NCI-H2107 (cell line): ENCODE results near the gene BTG1.

ENCODE experiments used
- DNase-seq: peaks from one replicate; lab custom pipeline; 2025; lab: John Stamatoyannopoulos, UW

BTG1 gene, protein sequence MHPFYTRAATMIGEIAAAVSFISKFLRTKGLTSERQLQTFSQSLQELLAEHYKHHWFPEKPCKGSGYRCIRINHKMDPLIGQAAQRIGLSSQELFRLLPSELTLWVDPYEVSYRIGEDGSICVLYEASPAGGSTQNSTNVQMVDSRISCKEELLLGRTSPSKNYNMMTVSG

DNA sequence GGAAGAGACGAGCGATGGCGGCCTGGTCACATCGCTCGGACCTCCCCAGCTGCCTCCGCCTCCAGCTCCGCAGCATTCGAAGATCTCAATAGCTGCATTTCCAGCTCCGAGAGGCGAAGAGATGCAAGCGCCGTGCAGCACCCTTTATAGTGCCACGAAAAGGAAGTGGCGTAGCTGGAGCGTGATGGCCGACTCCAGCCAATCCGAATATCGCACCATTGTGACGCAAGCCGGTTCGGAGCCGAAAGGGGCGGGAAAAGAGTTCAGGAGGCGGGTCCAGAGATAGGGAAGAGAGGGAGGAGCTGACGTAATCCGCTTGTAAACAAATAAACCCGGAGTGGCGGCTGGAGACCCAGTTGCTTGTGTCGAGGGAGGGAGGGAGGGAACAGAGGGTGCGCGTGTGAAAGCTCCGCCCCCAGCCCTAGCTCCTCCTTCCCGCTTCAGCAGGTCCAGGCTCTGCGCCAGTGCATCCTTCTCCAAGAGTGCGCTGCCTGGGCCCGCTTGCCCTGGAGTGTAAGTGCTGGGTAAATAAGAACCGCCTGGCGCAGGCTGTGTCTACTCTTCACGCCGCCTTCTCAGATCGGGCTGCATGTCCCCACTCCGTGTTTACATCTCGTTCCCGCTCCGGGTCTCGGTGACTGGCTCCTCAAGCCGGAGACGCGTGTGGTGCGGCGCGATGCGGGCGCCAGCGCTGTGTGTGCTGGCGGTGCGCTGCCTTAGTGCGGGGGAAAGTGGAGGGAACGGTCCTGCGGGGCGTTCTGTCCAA lies at the start of gene BTG1:
TSS of gene BTG1 (minus strand) at position 116 of the 766 bp plus-strand sequence. CDS start 311 bp downstream, outside the sequence.
- DNase-seq, result peak; percentile 99

DNA sequence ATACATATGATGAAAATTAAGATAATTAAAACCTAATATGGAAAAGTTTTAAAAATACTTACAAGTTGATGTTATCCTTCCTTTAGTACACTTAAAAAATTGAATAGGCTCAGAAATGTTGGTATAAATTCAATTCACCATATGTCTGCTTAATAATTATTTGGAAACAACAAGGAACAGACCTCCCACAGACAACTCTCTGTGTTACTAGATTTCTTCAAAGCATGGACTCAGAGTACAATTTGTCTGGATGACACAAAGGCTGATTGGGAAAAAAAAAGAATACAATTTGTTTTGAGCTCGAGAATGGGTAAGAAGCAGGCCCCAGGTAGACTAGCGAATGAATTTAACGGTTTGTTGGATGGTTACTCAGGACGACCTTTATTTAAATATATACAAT lies 48.9 kb upstream of the BTG1 start:
- no peak for DNase-seq

DNA sequence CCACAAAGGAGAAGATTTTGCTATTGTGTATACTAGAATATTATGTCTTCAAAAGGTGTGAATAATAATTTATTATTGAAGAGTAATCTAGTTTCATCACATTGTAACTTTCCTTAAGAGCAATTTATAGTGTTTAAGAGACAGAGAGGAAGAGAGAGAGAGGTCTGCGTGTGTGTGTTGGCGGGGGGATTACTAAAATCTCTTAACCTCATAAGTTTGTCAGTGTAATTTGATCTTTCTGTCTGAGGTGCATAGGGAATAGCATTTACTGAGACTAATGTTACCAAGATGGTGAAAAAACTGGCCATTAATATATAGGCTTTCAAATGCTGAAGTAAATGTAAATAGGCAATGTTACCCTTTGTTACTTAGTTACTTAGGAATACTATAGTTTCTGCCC lies 48.2 kb upstream of the BTG1 start:
- no peak for DNase-seq

DNA sequence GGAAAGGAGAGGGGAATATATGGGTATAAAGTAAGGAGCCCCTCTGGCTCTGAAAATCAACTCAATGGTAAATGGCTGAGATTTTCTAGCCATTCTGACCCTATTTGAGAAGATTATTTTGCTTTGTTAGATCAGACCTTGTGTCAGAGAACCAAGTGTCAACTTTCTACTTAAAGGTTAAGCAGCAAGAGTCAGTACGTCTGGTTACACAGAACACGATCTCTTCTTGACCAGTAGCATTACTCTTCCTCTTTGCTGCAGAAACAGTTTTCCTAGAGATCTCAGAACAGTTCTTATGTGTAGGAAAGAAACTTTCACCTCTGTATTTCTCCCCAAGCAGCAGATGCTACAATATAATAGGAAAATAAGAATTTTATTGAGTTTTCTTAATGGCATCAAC lies 47.4 kb upstream of the BTG1 start:
- DNase-seq, result no peak

DNA sequence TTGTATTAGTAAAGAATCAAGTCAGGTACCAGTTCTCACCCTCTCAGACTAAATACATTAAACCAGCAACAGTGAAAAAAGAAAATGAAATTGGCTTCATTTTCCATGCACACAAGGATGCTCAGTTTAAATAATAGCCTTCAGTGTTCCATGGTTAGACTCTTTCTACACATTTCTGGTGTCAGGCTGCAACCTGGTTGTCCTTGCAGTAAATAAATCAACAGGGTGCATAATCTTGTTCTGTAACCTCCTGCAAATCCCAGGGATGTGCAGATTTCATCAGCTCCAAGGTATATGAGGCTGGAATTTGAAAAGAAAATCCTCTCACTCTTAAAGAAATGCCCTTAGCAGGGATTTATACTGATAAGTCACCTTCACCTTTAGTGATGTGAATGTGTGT lies 46.7 kb upstream of the BTG1 start:
- no peak for DNase-seq

DNA sequence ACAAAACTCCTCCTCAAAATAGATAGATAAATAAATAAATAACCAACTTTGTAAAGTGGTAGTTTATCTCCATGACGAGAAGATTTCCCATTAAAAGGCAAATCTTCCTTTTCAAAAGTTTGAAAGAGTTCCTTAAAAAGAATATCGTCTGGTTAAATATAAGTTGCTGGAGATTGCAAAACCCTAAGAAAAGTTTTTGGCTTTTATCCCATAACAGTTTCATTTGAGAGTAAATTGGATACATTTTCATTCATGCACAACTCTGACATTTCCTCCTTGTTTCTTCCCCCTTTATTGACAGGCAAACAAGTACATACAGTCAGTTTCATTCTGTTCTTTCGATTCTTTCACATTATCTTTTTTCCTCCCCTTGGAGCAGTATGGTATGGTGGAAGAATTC lies 45.4 kb upstream of the BTG1 start:
- DNase-seq, result no peak

DNA sequence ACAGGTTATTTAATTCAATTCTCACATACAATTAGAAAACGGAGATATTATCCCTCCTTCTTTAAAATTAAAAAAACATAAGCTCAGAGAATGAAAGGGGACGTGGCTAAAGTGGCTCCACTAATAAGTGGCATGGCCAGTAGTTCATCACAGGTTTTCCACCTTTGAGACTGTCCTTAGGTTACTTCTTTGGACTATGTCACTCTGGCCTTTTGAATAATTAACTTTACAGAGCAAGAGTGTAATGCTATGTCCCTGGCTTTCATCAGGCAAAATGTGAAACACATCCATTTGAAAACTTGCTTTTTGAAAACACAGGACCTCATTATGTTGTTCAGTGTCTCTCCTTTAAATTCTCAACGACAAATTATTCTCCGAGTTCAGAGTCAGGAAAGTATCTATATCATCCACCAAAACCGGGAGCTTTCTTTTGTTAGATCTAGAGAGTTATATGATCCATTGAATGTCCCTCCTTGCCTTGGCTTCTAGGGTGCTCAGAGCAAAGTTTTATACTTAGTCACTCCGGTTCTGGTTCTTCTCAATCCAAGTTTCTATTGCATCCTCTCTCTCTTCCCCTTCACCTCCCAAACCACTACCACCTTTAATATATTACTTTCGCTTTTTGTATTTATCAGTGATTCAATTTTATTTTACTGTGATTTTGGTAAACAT lies 43.0 kb upstream of the BTG1 start:
- DNase-seq, result no peak

DNA sequence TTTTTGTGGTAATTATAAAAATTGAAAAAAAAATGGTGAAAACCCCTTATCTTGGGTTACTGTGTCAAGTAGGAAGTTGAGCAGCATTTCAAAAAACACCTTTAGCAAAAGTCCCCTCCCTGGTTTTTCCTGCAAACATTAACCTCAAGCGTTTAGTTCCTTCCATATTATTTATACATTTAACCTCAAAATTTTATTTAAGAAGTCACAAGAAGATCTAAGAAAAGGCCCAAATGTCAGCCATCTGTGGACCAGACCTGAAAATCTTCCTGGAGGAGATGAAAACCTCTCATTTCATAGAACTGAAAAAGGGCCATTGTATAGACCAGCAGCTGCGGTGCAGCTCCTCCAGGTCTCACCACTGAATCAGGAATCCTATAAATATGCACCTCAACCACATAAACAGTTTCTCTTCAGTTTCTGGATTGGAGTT lies 40.4 kb upstream of the BTG1 start:
- no peak for DNase-seq

DNA sequence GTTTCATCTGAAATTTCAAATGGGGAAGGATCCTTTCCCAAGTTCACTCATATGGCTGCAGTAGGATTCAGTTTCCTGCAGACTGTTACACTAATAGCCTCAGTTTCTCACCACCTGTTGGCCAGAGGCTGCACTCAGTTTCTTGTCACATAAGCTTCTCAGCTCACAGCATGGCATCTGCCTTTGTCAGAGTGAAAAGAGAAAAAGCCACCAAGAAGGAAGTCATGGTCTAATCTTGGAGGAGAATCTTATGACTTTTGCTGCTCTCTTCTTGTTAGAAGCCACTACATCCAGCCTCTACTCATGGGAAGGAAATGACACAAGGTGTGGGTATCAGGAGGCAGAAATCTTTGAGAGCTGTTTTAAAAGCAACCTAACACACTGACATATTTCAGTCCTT lies 39.4 kb upstream of the BTG1 start:
- DNase-seq, result no peak

DNA sequence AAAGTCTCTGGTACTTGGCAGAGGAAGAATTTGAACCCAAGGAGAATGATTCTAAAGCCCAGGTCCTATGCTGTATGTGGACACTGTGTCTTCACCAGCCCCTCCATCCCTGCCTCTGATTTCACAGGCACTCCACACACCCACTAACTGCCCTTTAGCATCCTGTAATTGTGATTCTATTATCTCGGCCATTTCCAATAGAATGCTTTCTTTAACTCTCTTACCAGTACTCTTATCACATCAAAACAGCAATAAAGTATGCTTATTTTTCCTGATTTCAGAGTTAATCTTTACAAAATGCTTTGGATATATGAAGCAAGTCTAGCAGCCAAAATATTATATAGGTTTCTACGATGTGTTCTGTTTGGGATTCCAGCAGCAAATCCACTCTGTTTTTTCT lies 37.9 kb upstream of the BTG1 start:
- no peak for DNase-seq

DNA sequence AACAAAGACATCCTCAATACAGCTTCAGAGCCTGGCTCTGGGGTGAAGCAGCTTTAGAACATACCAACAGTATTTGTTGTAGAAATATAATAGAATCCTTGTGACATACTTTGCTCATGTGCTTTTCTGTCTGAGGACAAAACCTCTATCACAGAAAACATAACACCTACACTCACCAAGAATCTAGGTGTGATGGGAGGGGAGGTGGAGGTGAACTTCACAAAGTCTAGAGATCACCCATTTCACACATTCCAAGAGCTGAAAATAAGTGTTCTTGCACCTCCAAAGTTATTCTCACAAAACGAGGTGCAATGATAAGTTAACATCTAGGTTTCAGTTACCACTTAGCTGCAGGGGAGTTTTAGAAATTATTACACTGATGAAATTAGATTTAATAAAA lies 32.7 kb upstream of the BTG1 start:
- no peak for DNase-seq

DNA sequence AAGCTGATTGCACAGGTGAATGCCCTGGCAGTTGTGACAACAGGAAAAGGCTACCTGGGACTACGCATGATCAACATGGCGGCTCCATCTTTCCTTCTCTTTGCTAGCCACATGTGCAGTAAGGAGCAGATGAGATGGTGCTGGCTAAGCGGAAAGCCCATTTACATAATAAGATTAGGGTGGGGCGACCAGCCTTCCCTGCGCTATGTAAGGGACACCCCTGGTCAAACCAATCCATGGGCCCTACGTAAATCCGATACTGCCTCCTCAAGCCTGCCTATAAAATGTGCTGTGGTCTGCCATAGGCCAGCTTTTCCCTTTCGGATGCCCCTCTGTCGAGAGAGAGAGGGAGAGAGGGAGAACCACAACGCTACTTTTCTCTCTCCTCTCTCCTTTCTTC lies 31.0 kb upstream of the BTG1 start:
- no peak for DNase-seq

DNA sequence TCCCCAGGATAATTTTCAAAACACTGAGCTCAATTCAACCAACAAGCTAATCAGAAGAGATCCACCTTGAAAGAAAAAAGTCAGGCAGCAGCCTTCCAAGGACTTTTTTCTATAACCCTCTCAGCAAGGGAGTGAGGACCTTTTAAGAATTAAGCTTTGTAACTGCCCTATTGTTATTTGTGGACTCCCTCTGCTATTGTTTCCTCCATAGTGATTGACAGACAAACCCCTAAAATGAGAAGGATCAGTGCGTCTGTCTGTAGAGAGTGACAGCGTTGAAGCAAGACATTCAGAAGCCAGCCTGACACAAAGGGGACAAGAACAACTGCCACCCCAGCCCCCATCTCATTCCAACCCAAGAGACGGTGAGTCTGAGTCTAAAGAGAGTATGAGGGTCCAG lies 30.3 kb upstream of the BTG1 start:
- DNase-seq, result no peak

DNA sequence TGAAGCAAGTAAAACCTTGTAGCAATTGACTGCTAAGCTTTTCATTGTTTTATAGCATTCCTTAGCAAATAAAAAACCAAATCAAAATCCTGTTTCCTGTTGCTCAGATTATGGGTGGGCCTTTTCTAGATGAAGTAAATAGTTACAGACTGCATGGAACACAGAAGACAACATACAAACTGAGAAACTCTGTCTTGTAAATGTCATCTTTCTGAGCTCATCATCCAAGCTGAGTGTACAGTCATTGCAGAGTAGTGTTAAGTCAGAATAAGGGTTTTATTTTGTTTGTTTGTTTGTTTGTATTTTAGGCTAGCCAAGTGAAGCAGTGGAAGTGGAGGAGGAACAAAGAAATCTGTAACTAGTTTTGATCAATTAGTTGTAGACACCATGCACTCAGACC lies 24.4 kb upstream of the BTG1 start:
- no peak for DNase-seq

DNA sequence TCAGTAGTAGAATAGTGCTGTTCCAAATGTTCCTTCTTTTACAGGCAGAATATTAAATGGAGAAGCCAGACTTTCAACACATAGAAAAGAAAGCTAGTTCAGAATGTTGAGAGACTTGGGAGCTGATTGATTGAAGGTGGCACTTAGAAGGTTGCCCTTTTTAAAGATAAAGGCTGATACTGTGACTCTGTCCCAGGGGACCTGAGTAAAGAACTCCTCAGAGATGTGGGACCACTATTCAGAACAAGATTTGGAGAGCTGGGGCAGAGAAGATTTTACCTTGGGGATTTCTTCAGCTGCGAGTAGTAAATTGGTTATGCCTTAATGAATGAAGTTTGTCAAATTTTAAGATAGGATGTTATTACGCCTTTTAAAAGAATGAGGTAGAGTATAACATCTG lies 21.4 kb upstream of the BTG1 start:
- DNase-seq, result no peak

DNA sequence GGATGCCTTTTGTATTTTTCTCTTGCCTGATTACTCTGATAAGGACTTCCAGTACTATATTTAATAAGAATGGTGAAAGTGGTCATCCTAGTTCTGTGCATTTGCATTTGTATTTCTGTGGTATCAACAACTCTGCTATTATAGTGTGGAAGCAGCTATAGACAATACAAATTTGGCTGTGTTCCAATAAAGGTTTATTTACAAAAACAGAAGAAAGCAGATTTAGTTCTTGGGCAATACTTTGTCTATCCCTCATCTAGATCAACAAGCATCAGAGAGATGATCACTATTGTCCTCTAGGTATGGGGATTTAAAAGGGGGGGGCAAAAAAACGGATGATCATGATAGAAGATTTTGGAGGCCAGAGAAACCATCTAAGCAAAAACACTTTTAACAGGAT lies 19.1 kb upstream of the BTG1 start:
- DNase-seq, result no peak

DNA sequence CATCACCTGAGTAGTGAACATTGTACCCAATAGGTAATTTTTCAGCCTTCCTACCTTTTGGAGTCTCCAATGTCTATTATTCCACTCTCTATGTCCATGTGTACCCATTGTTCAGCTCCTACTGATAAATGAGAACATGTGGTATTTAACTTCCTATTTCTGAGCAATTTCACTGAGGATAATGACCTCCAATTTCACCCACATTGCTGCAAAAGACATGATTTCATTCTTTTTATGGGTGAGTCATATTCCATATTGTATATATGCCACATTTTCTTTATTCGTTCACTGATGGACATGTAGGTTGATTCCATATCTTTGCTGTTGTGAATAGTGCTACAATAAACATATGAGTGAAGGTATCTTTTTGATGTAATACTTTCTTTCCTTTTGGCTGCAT lies 16.4 kb upstream of the BTG1 start:
- no peak for DNase-seq

DNA sequence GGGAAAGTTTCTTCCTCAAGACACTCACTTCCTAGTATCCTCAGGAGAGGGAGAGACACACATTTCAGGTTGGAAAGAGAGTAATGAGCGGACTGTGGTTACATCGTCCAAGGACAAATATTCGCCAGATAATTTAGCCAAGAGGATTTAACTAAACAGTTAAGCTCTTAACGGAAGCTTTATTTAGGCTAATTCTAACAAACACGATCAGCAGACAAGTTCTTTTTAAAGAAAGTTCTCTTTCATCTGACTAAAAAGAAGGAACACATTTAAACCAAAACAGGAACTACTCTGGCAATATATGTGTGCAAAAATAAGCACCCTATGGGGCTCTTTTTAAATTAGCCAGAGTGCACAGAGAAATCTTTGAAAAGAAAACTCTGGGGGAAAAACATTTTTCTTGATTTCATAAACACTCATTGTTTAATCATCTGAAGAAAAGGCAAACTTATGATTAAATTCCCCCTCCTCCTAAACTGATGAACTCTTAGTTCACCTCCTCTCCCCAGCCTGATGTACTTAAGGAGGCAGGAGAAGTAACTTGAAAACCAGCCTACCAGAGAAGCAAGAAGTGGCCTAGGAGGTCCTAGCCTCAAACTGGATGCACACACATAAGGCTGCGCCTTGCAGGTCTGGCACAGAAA lies 13.3 kb upstream of the BTG1 start:
- DNase-seq, result no peak

DNA sequence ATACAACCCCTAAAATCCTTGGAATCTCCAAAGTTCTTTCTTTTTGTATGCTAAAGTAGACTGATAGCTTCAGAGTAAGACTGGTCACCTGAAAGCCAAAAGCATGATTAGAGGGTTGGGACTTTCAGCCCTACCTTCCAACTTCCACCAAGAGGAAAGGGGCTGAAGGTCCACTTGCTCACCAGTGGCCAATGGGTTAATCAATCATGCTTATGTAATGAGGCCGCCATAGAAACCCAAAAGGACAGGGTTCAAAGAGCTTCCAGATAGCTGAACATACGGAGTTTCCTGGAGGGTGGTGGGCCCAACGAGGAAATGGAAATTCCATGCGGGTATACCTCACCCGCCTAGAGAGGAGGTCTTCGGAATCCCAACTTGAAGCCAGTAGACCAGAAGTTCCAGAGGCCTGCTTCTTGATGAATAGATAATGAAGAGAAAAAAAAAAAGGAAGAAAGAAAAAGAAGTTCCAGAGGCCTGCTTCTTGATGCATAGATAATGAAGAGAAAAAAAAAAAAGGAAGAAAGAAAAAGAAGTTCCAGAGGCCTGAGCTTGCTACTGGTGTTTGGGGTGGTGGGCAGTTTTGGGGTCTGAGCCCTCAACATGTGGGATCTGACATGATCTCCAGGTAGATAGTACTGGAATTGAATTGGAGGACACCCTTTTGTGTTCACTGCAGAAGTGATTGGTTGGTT lies 11.2 kb upstream of the BTG1 start:
- no peak for DNase-seq

DNA sequence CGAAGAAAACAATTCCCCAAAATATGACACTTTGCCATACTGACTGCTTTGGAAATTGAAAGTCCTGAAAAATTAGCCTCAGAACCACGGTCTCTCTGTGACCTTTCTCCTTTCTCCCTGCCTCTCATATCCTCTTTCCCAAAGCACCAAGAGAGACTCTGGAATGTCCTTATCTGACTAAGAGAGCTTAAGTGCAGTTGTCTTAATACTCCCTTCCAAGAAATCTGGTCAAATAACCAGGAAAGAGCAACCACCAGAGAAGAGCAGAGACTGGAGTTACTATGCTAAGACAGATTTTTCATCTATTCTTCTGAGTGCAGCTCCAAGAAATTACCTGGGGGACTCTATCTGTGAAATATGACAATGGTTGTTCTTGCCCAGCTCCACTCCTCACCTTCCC lies 10.5 kb upstream of the BTG1 start:
- no peak for DNase-seq

DNA sequence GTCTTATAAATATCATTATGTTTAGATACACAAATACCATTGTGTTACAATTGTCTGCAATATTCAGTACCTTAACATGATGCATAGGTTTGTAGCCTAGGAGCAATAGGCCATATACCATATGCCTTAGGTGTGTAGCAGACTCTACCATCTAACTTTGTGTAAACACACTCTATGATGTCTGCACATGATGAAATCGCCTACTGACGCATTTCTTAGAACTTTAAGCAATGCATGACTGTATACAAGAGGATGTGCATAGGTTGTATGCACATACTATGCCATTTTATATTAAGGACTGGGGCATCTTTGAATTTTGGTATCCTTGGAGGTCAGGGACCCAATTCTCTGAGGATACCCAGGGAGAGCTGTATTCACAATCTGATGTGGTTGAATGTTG lies 10.1 kb upstream of the BTG1 start:
- DNase-seq, result no peak

DNA sequence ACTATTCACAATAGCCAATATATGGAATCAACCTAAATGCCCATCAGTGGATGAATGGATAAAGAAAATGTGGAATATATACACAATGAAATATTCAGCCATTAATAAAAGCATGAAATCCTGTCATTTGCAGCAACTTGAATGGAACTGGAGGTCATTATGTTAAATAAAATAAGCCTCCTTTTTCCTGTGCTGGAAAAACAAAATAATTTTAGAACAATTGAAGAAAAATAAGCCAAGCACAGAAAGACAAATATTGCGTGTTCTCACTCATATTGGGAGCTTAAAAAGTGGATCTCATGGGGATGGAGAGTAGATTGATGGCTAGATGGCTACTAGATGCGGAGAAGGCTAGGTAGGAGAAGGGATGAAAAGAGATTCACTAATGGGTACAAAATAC lies 6.3 kb upstream of the BTG1 start:
- DNase-seq, result no peak
